Endodermal cell (in vitro differentiated cells): Measurements from ENCODE around the gene ATOH7. TPM values are rescaled to one million over a fixed set of nuclear protein-coding genes. Genes with fewer than 3 reads are reported as not detected.

Source experiments
- DNase-seq: peaks from one replicate; pipeline ENCODE4 v3.0.0-alpha.2; 2017
- H3K27ac ChIP-seq: 2 replicates; pipeline ENCODE4 v1.5.1; 2013; ENCODE audit warnings: mild to moderate bottlenecking, low read depth, low read length, moderate library complexity
- H3K27me3 ChIP-seq: 2 replicates; pipeline ENCODE4 v1.6.1; 2013; ENCODE audit warnings: mild to moderate bottlenecking, low read length, moderate library complexity; ENCODE audit not compliant: insufficient read depth, control insufficient read depth, poor library complexity, severe bottlenecking
- H3K36me3 ChIP-seq: 2 replicates; pipeline ENCODE4 v1.7.0; 2013; ENCODE audit warnings: mild to moderate bottlenecking, low read length, moderate library complexity; ENCODE audit not compliant: control insufficient read depth, insufficient read depth
- H3K4me1 ChIP-seq: one replicate; pipeline ENCODE4 v1.7.0; 2013; ENCODE audit warnings: low read length; ENCODE audit not compliant: control insufficient read depth, insufficient read depth
- H3K4me3 ChIP-seq: 2 replicates; pipeline ENCODE4 v1.5.1; 2013; ENCODE audit warnings: mild to moderate bottlenecking, low read length, moderate library complexity
- H3K9ac ChIP-seq: 2 replicates; pipeline ENCODE4 v1.6.1; 2013; ENCODE audit warnings: mild to moderate bottlenecking, low read length, moderate library complexity; ENCODE audit not compliant: poor library complexity, severe bottlenecking; ENCODE audit errors: extremely low read depth
- H3K9me3 ChIP-seq: 2 replicates; pipeline ENCODE4 v1.6.1; 2013; ENCODE audit warnings: mild to moderate bottlenecking, low read length, moderate library complexity; ENCODE audit not compliant: control insufficient read depth
- H3K27ac Mint-ChIP-seq: 2 replicates; pipeline ENCODE4 v1.8.0; 2020; ENCODE audit warnings: mixed read lengths
- H3K27me3 Mint-ChIP-seq: 2 replicates; pipeline ENCODE4 v1.8.0; 2021; ENCODE audit warnings: mild to moderate bottlenecking, mixed read lengths; ENCODE audit not compliant: insufficient read depth
- H3K36me3 Mint-ChIP-seq: 2 replicates; pipeline ENCODE4 v1.8.0; 2020; ENCODE audit warnings: low read depth, mixed read lengths
- H3K4me1 Mint-ChIP-seq: 2 replicates; pipeline ENCODE4 v1.8.0; 2020; ENCODE audit warnings: mixed read lengths
- H3K4me3 Mint-ChIP-seq: 2 replicates; pipeline ENCODE4 v1.8.0; 2020; ENCODE audit warnings: mild to moderate bottlenecking, moderate library complexity, mixed read lengths
- H3K9me3 Mint-ChIP-seq: 2 replicates; pipeline ENCODE4 v1.8.0; 2020; ENCODE audit warnings: mild to moderate bottlenecking, mixed read lengths
- CTCF ChIP-seq: fragments of 200-600 bp; sonication (generic); conservative IDR thresholded peaks from 2 replicates; pipeline ENCODE4 v1.5.0; 2021; ENCODE audit warnings: antibody characterized with exemption, mild to moderate bottlenecking
- WGBS, 2 experiments: methylation state at CpG; one replicate each; pipeline versions ENCODE4 v1.1.5 to v1.1.7; 2013; ENCODE audit warnings: missing lambda C conversion rate in 2 of 2, mixed read lengths in 1 of 2; ENCODE audit not compliant: insufficient coverage in 1 of 2, insufficient read length in 1 of 2; 5-methylcytosine and 5-hydroxymethylcytosine counted together
- total RNA-seq, 2 donors: library from RNA; stranded (reverse); fragmentation: NEBNext Ultra II Directional in 1 of 2; extraction: Animal tissue kit (Norgen Biotek cat#: 25700) in 1 of 2; gene quantifications; 2 replicates in 1 of 2; 3 replicates in 1 of 2; pipeline ENCODE4 v1.2.1, GENCODE V29; 2021

Gene ATOH7
- total RNA-seq, 2 donors from 2014 or later, result 0.35 to 0.46 TPM

- Histone ChIP-seq H3K27me3 (peaks cover 53% of the 10 kb centered on the region), H3K9me3 (no peaks in the 10 kb centered on the region), H3K4me3 (no peak overlapping the region), H3K36me3 (no peaks in the 10 kb centered on the region), H3K4me1 (no peaks in the 10 kb centered on the region), H3K27ac (no peak overlapping the region), H3K9ac (no peak overlapping the region)
- no peak overlapping the region for H3K4me3 Mint-ChIP-seq
- 80 to 89% methylated on average over 2 to 3 of the region's 3 CpGs for WGBS, 2 experiments
- no peak overlapping the region for H3K27ac Mint-ChIP-seq
- H3K4me1 Mint-ChIP-seq, result peaks cover 11% of the 10 kb centered on the region
- no peak for DNase-seq
- TF ChIP-seq CTCF, result no peak
- no peaks in the 10 kb centered on the region for H3K9me3 Mint-ChIP-seq
- peaks cover 43% of the 10 kb centered on the region for H3K27me3 Mint-ChIP-seq
- no peaks in the 10 kb centered on the region for H3K36me3 Mint-ChIP-seq
Observed at GRCh38 chr10:68233046-68233445, 1.1 kb upstream of the ATOH7 start.

- 1% methylated on average over 45 to 81 of the region's 81 CpGs for WGBS, 2 experiments
- peak overlapping the region; percentile 66 for H3K9ac ChIP-seq
- no peaks in the 10 kb centered on the region for H3K4me1 ChIP-seq
- no peak overlapping the region for H3K27ac ChIP-seq
- peaks cover 59% of the 10 kb centered on the region for H3K27me3 ChIP-seq
- no peaks in the 10 kb centered on the region for H3K9me3 Mint-ChIP-seq
- H3K27ac Mint-ChIP-seq, result peak overlapping the region; percentile 82
- peak overlapping the region; percentile 83 for H3K4me3 ChIP-seq
- TF ChIP-seq CTCF, result peak; percentile 37
- no peaks in the 10 kb centered on the region for H3K9me3 ChIP-seq
- peaks cover 48% of the 10 kb centered on the region for H3K27me3 Mint-ChIP-seq
- peak; percentile 91 for DNase-seq
- H3K36me3 ChIP-seq, result no peaks in the 10 kb centered on the region
- H3K4me1 Mint-ChIP-seq, result peaks cover 11% of the 10 kb centered on the region
- H3K4me3 Mint-ChIP-seq, result peak overlapping the region; percentile 68
- no peaks in the 10 kb centered on the region for H3K36me3 Mint-ChIP-seq
Observed at GRCh38 chr10:68231106-68231816, 652 bp downstream of the ATOH7 start.

- Histone ChIP-seq H3K27me3 (peaks cover 59% of the 10 kb centered on the region), H3K36me3 (no peaks in the 10 kb centered on the region), H3K9me3 (no peaks in the 10 kb centered on the region), H3K9ac (no peak overlapping the region), H3K4me1 (no peaks in the 10 kb centered on the region), H3K27ac (no peak overlapping the region), H3K4me3 (no peak overlapping the region)
- no peaks in the 10 kb centered on the region for H3K9me3 Mint-ChIP-seq
- peaks cover 11% of the 10 kb centered on the region for H3K4me1 Mint-ChIP-seq
- 88 to 92% methylated on average over 3 to 4 of the region's 5 CpGs for WGBS, 2 experiments
- DNase-seq, result no peak
- H3K4me3 Mint-ChIP-seq, result no peak overlapping the region
- TF ChIP-seq CTCF, result no peak
- peaks cover 46% of the 10 kb centered on the region for H3K27me3 Mint-ChIP-seq
- no peak overlapping the region for H3K27ac Mint-ChIP-seq
- no peaks in the 10 kb centered on the region for H3K36me3 Mint-ChIP-seq
Observed at GRCh38 chr10:68230268-68230667, 1.6 kb downstream of the ATOH7 start.
